AG10803 (cell line): ENCODE measurements around the gene CDR2.

Source experiments
- DNase-seq: peaks from one replicate; pipeline ENCODE4 v3.0.0; 2010; ENCODE audit warnings: low read depth
- H3K4me3 ChIP-seq: 2 replicates; pipeline ENCODE4 v1.5.1; 2011; ENCODE audit warnings: mild to moderate bottlenecking, low read length, control low read depth
- CTCF ChIP-seq: conservative IDR thresholded peaks from 2 replicates; pipeline ENCODE4 v1.5.1; 2011; ENCODE audit warnings: mild to moderate bottlenecking, low read length, control low read depth, inconsistent platforms

Gene CDR2

GRCh38 chr16:22324787-22325597, 49.4 kb downstream of the CDR2 start:
- no peak for TF ChIP-seq CTCF
- H3K4me3 ChIP-seq = no peak overlapping the region
- no peak for DNase-seq

- TF ChIP-seq CTCF = no peak
- H3K4me3 ChIP-seq = no peak overlapping the region
These were observed 50.2 kb downstream of the CDR2 start for GRCh38 chr16:22323959-22324786.

GRCh38 chr16:22323173-22323958, 51.1 kb downstream of the CDR2 start:
- H3K4me3 ChIP-seq = no peak overlapping the region
- DNase-seq = no peak
- no peak for TF ChIP-seq CTCF

More at GRCh38 chr16:22323959-22324786, 50.2 kb downstream of the CDR2 start:
- no peak for DNase-seq

GRCh38 chr16:22322741-22323140, 51.7 kb downstream of the CDR2 start:
- TF ChIP-seq CTCF = no peak
- DNase-seq = no peak
- no peak overlapping the region for H3K4me3 ChIP-seq

GRCh38 chr16:22322021-22322471, 52.4 kb downstream of the CDR2 start:
- no peak for DNase-seq
- no peak overlapping the region for H3K4me3 ChIP-seq
- TF ChIP-seq CTCF = no peak

- DNase-seq = peak; percentile 72
- peak; percentile 93 for TF ChIP-seq CTCF
- H3K4me3 ChIP-seq = no peak overlapping the region
These were observed 52.9 kb downstream of the CDR2 start for GRCh38 chr16:22321340-22322001.
